ENCODE data around the gene FAM170A. TPM values are rescaled to one million over a fixed set of nuclear protein-coding genes. Genes with fewer than 3 reads are reported as not detected.

The FAM170A gene
- total and polyA plus RNA-seq, 4 donors = 0.08 TPM; not detected in 3

GRCh38 chr5:119596046-119596445, 33.3 kb upstream of the FAM170A start:
- TF ChIP-seq CTCF (IDR thresholded peaks at IDR 0.05; ENCODE audit: control extremely low read depth, extremely low read depth) = no peak
- no peak for ATAC-seq (ENCODE audit: insufficient read depth, low FRiP score)
- 65 to 66% methylated on average over 1 of the region's 1 CpG for WGBS, 2 donors

GRCh38 chr5:119597728-119598298, 31.5 kb upstream of the FAM170A start:
- no peak for TF ChIP-seq CTCF (IDR thresholded peaks at IDR 0.05; ENCODE audit: control extremely low read depth, extremely low read depth)

More at GRCh38 chr5:119596046-119596445, 33.3 kb upstream of the FAM170A start:
- Histone ChIP-seq H3K9ac (ENCODE audit: insufficient read depth in 1 of 2, low read length in 2 of 2) (no peak overlapping the region), H3K27me3 (ENCODE audit: control insufficient read depth in 3 of 3, insufficient read depth in 3 of 3, low read length in 2 of 3) (no peaks in the 10 kb centered on the region), H3K4me3 (no peak overlapping the region), H3K4me1 (ENCODE audit: control insufficient read depth in 5 of 5, insufficient read depth in 5 of 5, low read length in 5 of 5) (no peaks in the 10 kb centered on the region), H3K36me3 (ENCODE audit: control insufficient read depth in 4 of 4, insufficient read depth in 4 of 4, low read length in 4 of 4) (no peaks in the 10 kb centered on the region), H3K27ac (ENCODE audit: low read depth in 1 of 2, low read length in 1 of 2) (no peak overlapping the region), H3K9me3 (ENCODE audit: control insufficient read depth in 4 of 4, insufficient read depth in 3 of 4, low read length in 3 of 4) (peaks cover 0 to 2% (median under 1%) of the 10 kb centered on the region in 4 donors)
- DNase-seq = no peak

GRCh38 chr5:119613937-119614336, 15.4 kb upstream of the FAM170A start:
- Histone ChIP-seq H3K4me1 (ENCODE audit: control insufficient read depth in 5 of 5, insufficient read depth in 5 of 5, low read length in 5 of 5) (no peaks in the 10 kb centered on the region), H3K4me3 (no peak overlapping the region), H3K36me3 (ENCODE audit: control insufficient read depth in 4 of 4, insufficient read depth in 4 of 4, low read length in 4 of 4) (no peaks in the 10 kb centered on the region), H3K9ac (ENCODE audit: insufficient read depth in 1 of 2, low read length in 2 of 2) (no peak overlapping the region), H3K27ac (ENCODE audit: low read depth in 1 of 2, low read length in 1 of 2) (no peak overlapping the region), H3K27me3 (ENCODE audit: control insufficient read depth in 3 of 3, insufficient read depth in 3 of 3, low read length in 2 of 3) (no peaks in the 10 kb centered on the region), H3K9me3 (ENCODE audit: control insufficient read depth in 4 of 4, insufficient read depth in 3 of 4, low read length in 3 of 4) (no peaks in the 10 kb centered on the region)
- ATAC-seq (ENCODE audit: insufficient read depth, low FRiP score) (no peak), DNase-seq (no peak)
- TF ChIP-seq CTCF (IDR thresholded peaks at IDR 0.05; ENCODE audit: control extremely low read depth, extremely low read depth) = no peak

More at GRCh38 chr5:119597728-119598298, 31.5 kb upstream of the FAM170A start:
- no peaks in the 10 kb centered on the region for H3K36me3 ChIP-seq (ENCODE audit: control insufficient read depth in 4 of 4, insufficient read depth in 4 of 4, low read length in 4 of 4)
- H3K27ac ChIP-seq (ENCODE audit: low read depth in 1 of 2, low read length in 1 of 2) = no peak overlapping the region
- H3K9ac ChIP-seq (ENCODE audit: insufficient read depth in 1 of 2, low read length in 2 of 2) = no peak overlapping the region
- 76 to 84% methylated on average over 2 of the region's 2 CpGs for WGBS, 2 donors
- peaks cover 0 to 2% (median 0%) of the 10 kb centered on the region in 4 donors for H3K9me3 ChIP-seq (ENCODE audit: control insufficient read depth in 4 of 4, insufficient read depth in 3 of 4, low read length in 3 of 4)
- H3K4me1 ChIP-seq (ENCODE audit: control insufficient read depth in 5 of 5, insufficient read depth in 5 of 5, low read length in 5 of 5) = no peaks in the 10 kb centered on the region
- no peak overlapping the region for H3K4me3 ChIP-seq
- ATAC-seq (ENCODE audit: insufficient read depth, low FRiP score) = no peak
- no peak for DNase-seq
- H3K27me3 ChIP-seq (ENCODE audit: control insufficient read depth in 3 of 3, insufficient read depth in 3 of 3, low read length in 2 of 3) = no peaks in the 10 kb centered on the region

- no peak for TF ChIP-seq CTCF (IDR thresholded peaks at IDR 0.05; ENCODE audit: control extremely low read depth, extremely low read depth)
- DNase-seq (no peak), ATAC-seq (ENCODE audit: insufficient read depth, low FRiP score) (no peak)
- Histone ChIP-seq H3K27me3 (ENCODE audit: control insufficient read depth in 3 of 3, insufficient read depth in 3 of 3, low read length in 2 of 3) (no peaks in the 10 kb centered on the region), H3K27ac (ENCODE audit: low read depth in 1 of 2, low read length in 1 of 2) (no peak overlapping the region), H3K36me3 (ENCODE audit: control insufficient read depth in 4 of 4, insufficient read depth in 4 of 4, low read length in 4 of 4) (no peaks in the 10 kb centered on the region), H3K9me3 (ENCODE audit: control insufficient read depth in 4 of 4, insufficient read depth in 3 of 4, low read length in 3 of 4) (no peaks in the 10 kb centered on the region), H3K4me1 (ENCODE audit: control insufficient read depth in 5 of 5, insufficient read depth in 5 of 5, low read length in 5 of 5) (no peaks in the 10 kb centered on the region), H3K4me3 (no peak overlapping the region), H3K9ac (ENCODE audit: insufficient read depth in 1 of 2, low read length in 2 of 2) (no peak overlapping the region)
- WGBS, 2 donors = 58 to 64% methylated on average over 2 of the region's 2 CpGs
Measured at GRCh38 chr5:119614838-119615237, 14.5 kb upstream of the FAM170A start.
